Loucy (cell line): ENCODE data around the gene SLC25A21.

Experiments used
- H2AFZ ChIP-seq: fragments of 200-600 bp; sonication (generic); 2 replicates; pipeline ENCODE4 v1.6.0; 2016; ENCODE audit warnings: antibody characterized with exemption, mild to moderate bottlenecking, low read length, moderate library complexity
- H3F3A ChIP-seq: fragments of 200-600 bp; 2 replicates; pipeline ENCODE4 v1.6.0; 2016; ENCODE audit warnings: antibody characterized with exemption, low read depth, mild to moderate bottlenecking
- H3K27me3 ChIP-seq: fragments of 200-600 bp; sonication (generic); 2 replicates; pipeline ENCODE4 v1.6.1; 2014; ENCODE audit warnings: low read length, mild to moderate bottlenecking; ENCODE audit not compliant: insufficient read depth, poor library complexity, severe bottlenecking
- H3K36me3 ChIP-seq: fragments of 200-600 bp; sonication (generic); 2 replicates; pipeline ENCODE4 v1.6.1; 2016; ENCODE audit warnings: low read length; ENCODE audit not compliant: insufficient read depth
- H3K4me1 ChIP-seq: fragments of 200-600 bp; sonication (generic); 2 replicates; pipeline ENCODE4 v1.5.1; 2014; ENCODE audit warnings: low read length, mild to moderate bottlenecking; ENCODE audit not compliant: insufficient read depth, poor library complexity, severe bottlenecking
- H3K4me2 ChIP-seq: fragments of 200-600 bp; sonication (generic); 2 replicates; pipeline ENCODE4 v1.6.0; 2014; ENCODE audit warnings: antibody characterized with exemption, low read length, low read depth, mild to moderate bottlenecking; ENCODE audit not compliant: poor library complexity, severe bottlenecking
- H3K4me3 ChIP-seq: fragments of 200-600 bp; sonication (generic); 2 replicates; pipeline ENCODE4 v1.5.1; 2014; ENCODE audit warnings: low read length, mild to moderate bottlenecking, mixed read lengths; ENCODE audit not compliant: poor library complexity, severe bottlenecking
- H3K79me2 ChIP-seq: fragments of 200-600 bp; sonication (generic); 2 replicates; pipeline ENCODE4 v1.6.1; 2014; ENCODE audit warnings: low read length; ENCODE audit not compliant: insufficient read depth
- H3K9ac ChIP-seq: fragments of 200-600 bp; sonication (generic); 2 replicates; pipeline ENCODE4 v1.6.0; 2014; ENCODE audit warnings: mild to moderate bottlenecking, low read depth, low read length, moderate library complexity; ENCODE audit not compliant: poor library complexity, severe bottlenecking
- H3K9me2 ChIP-seq: fragments of 200-600 bp; sonication (generic); replicated peaks from 2 replicates; pipeline ENCODE4 v1.6.1; 2016; ENCODE audit warnings: low read depth, low read length, mixed read lengths
- H3K9me3 ChIP-seq: fragments of 200-600 bp; sonication (generic); 2 replicates; pipeline ENCODE4 v1.6.1; 2014; ENCODE audit warnings: mild to moderate bottlenecking, antibody characterized with exemption, low read length, low read depth; ENCODE audit not compliant: insufficient read depth
- H4K20me1 ChIP-seq: fragments of 200-600 bp; sonication (generic); 2 replicates; pipeline ENCODE4 v1.6.0; 2014; ENCODE audit warnings: antibody characterized with exemption, low read length, mild to moderate bottlenecking; ENCODE audit not compliant: insufficient read depth, poor library complexity, severe bottlenecking
- EZH2phosphoT487 ChIP-seq: fragments of 200-600 bp; IDR thresholded peaks from 2 replicates; pipeline ENCODE4 v1.6.1; 2018; ENCODE audit warnings: antibody characterized with exemption, mild to moderate bottlenecking, moderate library complexity, borderline replicate concordance
- TF ChIP-seq, protein P1 (sequence below): fragments of 200-600 bp; sonication (generic); conservative IDR thresholded peaks from 2 replicates; pipeline ENCODE4 v1.5.1; 2014; ENCODE audit warnings: mild to moderate bottlenecking, antibody characterized with exemption, low read length

Gene SLC25A21

DNA sequence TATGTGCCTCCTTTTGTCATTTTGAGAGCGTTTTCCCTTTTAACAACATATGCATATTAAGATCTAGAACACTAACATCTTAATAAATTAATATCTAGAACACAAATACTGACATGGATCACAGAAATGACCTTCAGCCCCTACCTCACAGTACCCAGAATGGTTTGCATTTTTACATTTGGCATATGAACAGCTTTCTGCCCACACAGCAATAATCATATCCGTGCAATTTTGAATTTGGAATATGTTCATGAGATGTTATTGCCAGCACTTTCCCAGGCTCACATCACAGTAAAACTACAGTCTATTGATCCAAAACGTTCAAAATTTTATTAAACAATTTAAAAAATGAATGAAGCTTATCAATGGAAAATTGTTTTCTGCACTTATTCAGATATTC lies 114.6 kb downstream of the SLC25A21 start:
- Histone ChIP-seq H3K36me3 (no peaks in the 10 kb centered on the region), H3K9me2 (no peaks in the 10 kb centered on the region), H3K9ac (no peak overlapping the region), H4K20me1 (no peaks in the 10 kb centered on the region), H3K9me3 (no peaks in the 10 kb centered on the region), H3K79me2 (no peaks in the 10 kb centered on the region), H3K4me3 (no peak overlapping the region), H2AFZ (no peak overlapping the region), H3K4me1 (no peaks in the 10 kb centered on the region), H3K4me2 (no peak overlapping the region), H3K27me3 (no peaks in the 10 kb centered on the region), H3F3A (no peaks in the 10 kb centered on the region)
- TF ChIP-seq, protein P1, sequence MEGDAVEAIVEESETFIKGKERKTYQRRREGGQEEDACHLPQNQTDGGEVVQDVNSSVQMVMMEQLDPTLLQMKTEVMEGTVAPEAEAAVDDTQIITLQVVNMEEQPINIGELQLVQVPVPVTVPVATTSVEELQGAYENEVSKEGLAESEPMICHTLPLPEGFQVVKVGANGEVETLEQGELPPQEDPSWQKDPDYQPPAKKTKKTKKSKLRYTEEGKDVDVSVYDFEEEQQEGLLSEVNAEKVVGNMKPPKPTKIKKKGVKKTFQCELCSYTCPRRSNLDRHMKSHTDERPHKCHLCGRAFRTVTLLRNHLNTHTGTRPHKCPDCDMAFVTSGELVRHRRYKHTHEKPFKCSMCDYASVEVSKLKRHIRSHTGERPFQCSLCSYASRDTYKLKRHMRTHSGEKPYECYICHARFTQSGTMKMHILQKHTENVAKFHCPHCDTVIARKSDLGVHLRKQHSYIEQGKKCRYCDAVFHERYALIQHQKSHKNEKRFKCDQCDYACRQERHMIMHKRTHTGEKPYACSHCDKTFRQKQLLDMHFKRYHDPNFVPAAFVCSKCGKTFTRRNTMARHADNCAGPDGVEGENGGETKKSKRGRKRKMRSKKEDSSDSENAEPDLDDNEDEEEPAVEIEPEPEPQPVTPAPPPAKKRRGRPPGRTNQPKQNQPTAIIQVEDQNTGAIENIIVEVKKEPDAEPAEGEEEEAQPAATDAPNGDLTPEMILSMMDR, result no peak
- TF ChIP-seq EZH2phosphoT487, result no peak

DNA sequence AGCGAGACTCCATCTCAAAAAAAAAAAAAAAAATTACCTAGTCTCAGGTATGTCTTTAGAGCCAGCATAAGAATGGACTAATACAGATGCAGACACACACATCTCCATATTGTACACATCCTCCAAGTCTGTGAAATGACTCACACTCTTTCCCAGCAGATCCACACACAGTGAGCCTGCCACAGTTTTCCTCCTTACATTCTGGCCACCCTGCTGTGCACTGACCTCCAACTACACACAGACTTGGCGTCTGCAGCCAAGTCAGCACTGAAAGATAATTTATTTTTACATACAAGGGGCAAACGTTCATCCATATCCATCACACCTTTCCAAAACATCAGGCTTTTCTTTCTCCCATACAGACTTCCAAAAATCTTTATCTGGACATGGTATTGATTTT lies 115.9 kb downstream of the SLC25A21 start:
- Histone ChIP-seq H2AFZ (no peak overlapping the region), H3K4me1 (no peaks in the 10 kb centered on the region), H3K9me2 (no peaks in the 10 kb centered on the region), H3K27me3 (no peaks in the 10 kb centered on the region), H3K9me3 (no peaks in the 10 kb centered on the region), H3K4me3 (no peak overlapping the region), H4K20me1 (no peaks in the 10 kb centered on the region), H3K79me2 (no peaks in the 10 kb centered on the region), H3K4me2 (no peak overlapping the region), H3K36me3 (no peaks in the 10 kb centered on the region), H3F3A (no peaks in the 10 kb centered on the region), H3K9ac (no peak overlapping the region)
- TF ChIP-seq EZH2phosphoT487, result no peak
- TF ChIP-seq, protein P1, result no peak

DNA sequence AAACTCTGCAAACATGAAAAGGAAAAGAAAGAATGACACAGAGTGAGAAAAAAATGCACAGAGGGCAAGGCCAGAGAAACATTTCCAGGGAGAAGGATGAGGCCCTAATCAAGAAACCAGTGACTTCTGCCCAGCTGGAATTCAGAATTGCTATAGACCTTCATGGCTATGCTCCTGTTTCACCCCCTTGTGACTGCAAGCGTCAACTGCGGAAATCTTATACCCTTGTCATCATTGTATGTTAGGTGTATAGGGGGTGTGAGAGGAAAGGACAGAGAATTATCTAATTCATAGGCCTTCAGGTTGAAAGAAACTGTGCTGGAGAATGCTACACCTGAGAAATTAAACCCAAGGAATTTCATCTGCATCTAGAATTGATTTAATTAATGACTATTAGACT lies 117.5 kb downstream of the SLC25A21 start:
- no peak overlapping the region for H3K4me3 ChIP-seq
- H3K9me2 ChIP-seq, result no peaks in the 10 kb centered on the region
- H2AFZ ChIP-seq, result no peak overlapping the region
- no peaks in the 10 kb centered on the region for H3K27me3 ChIP-seq
- no peaks in the 10 kb centered on the region for H3K79me2 ChIP-seq
- no peaks in the 10 kb centered on the region for H3F3A ChIP-seq
- H3K9ac ChIP-seq, result no peak overlapping the region
- no peaks in the 10 kb centered on the region for H3K9me3 ChIP-seq
- no peaks in the 10 kb centered on the region for H4K20me1 ChIP-seq
- TF ChIP-seq EZH2phosphoT487, result no peak
- TF ChIP-seq, protein P1, result no peak
- no peaks in the 10 kb centered on the region for H3K4me1 ChIP-seq
- no peak overlapping the region for H3K4me2 ChIP-seq
- no peaks in the 10 kb centered on the region for H3K36me3 ChIP-seq
